Measurements from ENCODE around the gene SUSD1. TPM values are rescaled to one million over a fixed set of nuclear protein-coding genes. Genes with fewer than 3 reads are reported as not detected.

SUSD1 gene
- total and polyA plus RNA-seq, 9 of the 15 experiments (the other 6 are each of a cell fraction or from before 2014, with no cell fraction given) = 10.9 to 44.4 (median 36.1) TPM

DNA sequence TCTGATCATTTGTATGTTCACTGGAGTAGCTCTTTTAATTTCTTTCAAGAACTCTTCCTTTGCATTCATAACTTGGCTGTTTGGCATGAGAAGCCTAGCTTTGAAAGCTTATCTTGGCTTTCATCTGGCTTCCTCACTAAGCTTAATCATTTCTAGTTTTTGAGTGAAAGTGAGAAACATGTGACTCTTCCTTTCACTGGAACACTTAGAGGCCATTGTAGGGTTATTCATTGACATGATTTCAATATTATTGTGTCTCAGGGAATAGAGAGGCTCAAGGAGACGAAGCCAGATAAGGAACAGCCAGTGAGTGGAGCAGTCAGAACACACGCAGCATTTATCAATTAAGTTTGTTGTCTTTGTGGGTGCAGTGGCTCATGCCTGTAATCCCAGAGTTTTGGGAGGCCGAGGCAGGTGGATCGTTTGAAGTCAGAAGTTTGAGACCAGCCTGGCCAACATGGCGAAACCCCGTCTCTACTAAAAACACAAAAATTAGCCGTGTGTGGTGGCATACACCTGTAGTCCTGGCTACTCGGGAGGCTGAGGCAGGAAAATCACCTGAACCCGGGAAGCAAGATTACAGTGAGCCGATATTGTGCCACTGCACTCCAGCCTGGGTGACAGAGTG, 180.2 kb downstream of the SUSD1 start (continued):
- TF ChIP-seq, protein P1, sequence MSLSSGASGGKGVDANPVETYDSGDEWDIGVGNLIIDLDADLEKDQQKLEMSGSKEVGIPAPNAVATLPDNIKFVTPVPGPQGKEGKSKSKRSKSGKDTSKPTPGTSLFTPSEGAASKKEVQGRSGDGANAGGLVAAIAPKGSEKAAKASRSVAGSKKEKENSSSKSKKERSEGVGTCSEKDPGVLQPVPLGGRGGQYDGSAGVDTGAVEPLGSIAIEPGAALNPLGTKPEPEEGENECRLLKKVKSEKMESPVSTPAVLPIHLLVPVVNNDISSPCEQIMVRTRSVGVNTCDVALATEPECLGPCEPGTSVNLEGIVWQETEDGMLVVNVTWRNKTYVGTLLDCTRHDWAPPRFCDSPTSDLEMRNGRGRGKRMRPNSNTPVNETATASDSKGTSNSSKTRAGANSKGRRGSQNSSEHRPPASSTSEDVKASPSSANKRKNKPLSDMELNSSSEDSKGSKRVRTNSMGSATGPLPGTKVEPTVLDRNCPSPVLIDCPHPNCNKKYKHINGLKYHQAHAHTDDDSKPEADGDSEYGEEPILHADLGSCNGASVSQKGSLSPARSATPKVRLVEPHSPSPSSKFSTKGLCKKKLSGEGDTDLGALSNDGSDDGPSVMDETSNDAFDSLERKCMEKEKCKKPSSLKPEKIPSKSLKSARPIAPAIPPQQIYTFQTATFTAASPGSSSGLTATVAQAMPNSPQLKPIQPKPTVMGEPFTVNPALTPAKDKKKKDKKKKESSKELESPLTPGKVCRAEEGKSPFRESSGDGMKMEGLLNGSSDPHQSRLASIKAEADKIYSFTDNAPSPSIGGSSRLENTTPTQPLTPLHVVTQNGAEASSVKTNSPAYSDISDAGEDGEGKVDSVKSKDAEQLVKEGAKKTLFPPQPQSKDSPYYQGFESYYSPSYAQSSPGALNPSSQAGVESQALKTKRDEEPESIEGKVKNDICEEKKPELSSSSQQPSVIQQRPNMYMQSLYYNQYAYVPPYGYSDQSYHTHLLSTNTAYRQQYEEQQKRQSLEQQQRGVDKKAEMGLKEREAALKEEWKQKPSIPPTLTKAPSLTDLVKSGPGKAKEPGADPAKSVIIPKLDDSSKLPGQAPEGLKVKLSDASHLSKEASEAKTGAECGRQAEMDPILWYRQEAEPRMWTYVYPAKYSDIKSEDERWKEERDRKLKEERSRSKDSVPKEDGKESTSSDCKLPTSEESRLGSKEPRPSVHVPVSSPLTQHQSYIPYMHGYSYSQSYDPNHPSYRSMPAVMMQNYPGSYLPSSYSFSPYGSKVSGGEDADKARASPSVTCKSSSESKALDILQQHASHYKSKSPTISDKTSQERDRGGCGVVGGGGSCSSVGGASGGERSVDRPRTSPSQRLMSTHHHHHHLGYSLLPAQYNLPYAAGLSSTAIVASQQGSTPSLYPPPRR (CRISPR knock-in tag; IDR thresholded peaks at IDR 0.05; ENCODE audit: borderline replicate concordance) = no peak
- TF ChIP-seq MBD2 (IDR thresholded peaks at IDR 0.05; ENCODE audit: borderline replicate concordance, low read depth) = no peak
- TF ChIP-seq ZNF165 (CRISPR knock-in tag; IDR thresholded peaks at IDR 0.05; ENCODE audit: borderline replicate concordance) = no peak
- TF ChIP-seq TRIM24 (IDR thresholded peaks at IDR 0.05) = no peak
- TF ChIP-seq ILK (tag; IDR thresholded peaks at IDR 0.05; ENCODE audit: borderline replicate concordance, low read depth) = no peak

DNA sequence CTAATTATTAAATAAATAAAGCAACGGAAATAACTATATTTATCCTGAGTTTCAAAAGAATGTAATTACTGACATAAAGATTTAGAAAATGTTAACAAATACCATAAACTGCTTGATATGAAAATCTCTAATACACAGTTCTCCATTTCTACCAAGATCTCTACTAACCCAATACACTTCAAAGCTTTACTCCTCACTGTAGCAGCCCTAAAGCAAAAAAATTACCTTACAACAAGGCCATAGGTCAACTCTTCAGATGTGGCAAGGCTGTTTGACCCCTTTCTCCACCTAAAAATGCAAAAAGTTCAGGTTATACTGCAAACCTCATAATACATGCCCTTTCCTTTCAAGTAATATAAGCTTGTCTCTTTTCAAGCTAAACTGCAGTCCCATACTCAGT, 181.8 kb downstream of the SUSD1 start:
- H3K4me1 ChIP-seq (replicated peaks in 1 of 2; ENCODE audit: control insufficient read depth in 2 of 2, insufficient read depth in 2 of 2, low read length in 2 of 2) = peaks cover 0 to 5% of the 10 kb centered on the region in 2 experiments; a peak in 2 of 5 replicates
- no peak overlapping the region for H3K27ac ChIP-seq (ENCODE audit: extremely low read depth, low read depth, low read length)
- no peaks in the 10 kb centered on the region for H3K36me3 ChIP-seq (ENCODE audit: control insufficient read depth, insufficient read depth, low read length)
- in situ Hi-C loops (cut with MboI) = no loop called here
- no peaks in the 10 kb centered on the region for H3K9me1 ChIP-seq (ENCODE audit: control insufficient read depth, insufficient read depth, low read length)
- no peak overlapping the region for H3K9ac ChIP-seq (ENCODE audit: insufficient read depth in 1 of 2, low read depth in 2 of 2, low read length in 2 of 2)
- H3K27me3 ChIP-seq (ENCODE audit: control insufficient read depth in 2 of 2, insufficient read depth in 2 of 2, low read length in 2 of 2) = no peaks in the 10 kb centered on the region
- no peak overlapping the region for H3K4me2 ChIP-seq (ENCODE audit: insufficient read depth, low read length)
- intact Hi-C loops (cut with micrococcal nuclease) = no loop called here
- no peaks in the 10 kb centered on the region for H3K79me2 ChIP-seq (ENCODE audit: control insufficient read depth, insufficient read depth, low read length)
- ChIA-PET POLR2A (interaction anchor here (0.7 to 2.8 kb wide), 3 partner anchors 9 to 33 kb away, joined by 3 to 9 read pairs (median 3); no protein-coding TSS in a partner anchor), CTCF (ENCODE audit: low intra/inter-chr PET ratio) (no interaction called here)
- H4K20me1 ChIP-seq (replicated peaks; ENCODE audit: control insufficient read depth, insufficient read depth, low read length) = no peaks in the 10 kb centered on the region
- peak overlapping the region; percentile 56 for H2AFZ ChIP-seq (ENCODE audit: low read depth, low read length)
- no peak for DNase-seq (ENCODE audit: extremely low read depth in 1 of 4, low spot score in 3 of 4)
- 18% methylated on average over 1 of the region's 1 CpG for WGBS (ENCODE audit: insufficient coverage, low coverage, missing lambda C conversion rate)
- no peaks in the 10 kb centered on the region for H3K9me3 ChIP-seq (replicated peaks; ENCODE audit: control insufficient read depth, insufficient read depth, low read depth, low read length)
- FAIRE-seq = no peak
- ATAC-seq = no peak; the same call in 2 of the 3 replicates
- no peak overlapping the region for H3K4me3 ChIP-seq
- BruUV-seq (replicated peaks) = no TSS peak
- TF ChIP-seq, protein P2, sequence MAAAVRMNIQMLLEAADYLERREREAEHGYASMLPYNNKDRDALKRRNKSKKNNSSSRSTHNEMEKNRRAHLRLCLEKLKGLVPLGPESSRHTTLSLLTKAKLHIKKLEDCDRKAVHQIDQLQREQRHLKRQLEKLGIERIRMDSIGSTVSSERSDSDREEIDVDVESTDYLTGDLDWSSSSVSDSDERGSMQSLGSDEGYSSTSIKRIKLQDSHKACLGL (CRISPR knock-in tag; IDR thresholded peaks at IDR 0.05; ENCODE audit: borderline replicate concordance, poor library complexity, severe bottlenecking) = no peak
- TF ChIP-seq TCF7 (IDR thresholded peaks at IDR 0.05; ENCODE audit: borderline replicate concordance) (no peak), ZNF23 (CRISPR knock-in tag; IDR thresholded peaks at IDR 0.05) (no peak)
- TF ChIP-seq, protein P1 (CRISPR knock-in tag; IDR thresholded peaks at IDR 0.05; ENCODE audit: borderline replicate concordance) = no peak

Data from K562 (cell line).